ENCODE results near the gene SLC25A44. TPM values are rescaled to one million over a fixed set of nuclear protein-coding genes. Genes with fewer than 3 reads are reported as not detected.
A peak's percentile ranks its signal among the peaks of the same experiment; 100 is the strongest.
"Not testable (repeated sequence)": the region's sequence is repeated elsewhere in the genome, so short reads cannot be mapped to it uniquely, and the experiment has no call there.

SLC25A44 gene
- total RNA-seq, 1 experiment from 2014 or later = 40.2 TPM

DNA sequence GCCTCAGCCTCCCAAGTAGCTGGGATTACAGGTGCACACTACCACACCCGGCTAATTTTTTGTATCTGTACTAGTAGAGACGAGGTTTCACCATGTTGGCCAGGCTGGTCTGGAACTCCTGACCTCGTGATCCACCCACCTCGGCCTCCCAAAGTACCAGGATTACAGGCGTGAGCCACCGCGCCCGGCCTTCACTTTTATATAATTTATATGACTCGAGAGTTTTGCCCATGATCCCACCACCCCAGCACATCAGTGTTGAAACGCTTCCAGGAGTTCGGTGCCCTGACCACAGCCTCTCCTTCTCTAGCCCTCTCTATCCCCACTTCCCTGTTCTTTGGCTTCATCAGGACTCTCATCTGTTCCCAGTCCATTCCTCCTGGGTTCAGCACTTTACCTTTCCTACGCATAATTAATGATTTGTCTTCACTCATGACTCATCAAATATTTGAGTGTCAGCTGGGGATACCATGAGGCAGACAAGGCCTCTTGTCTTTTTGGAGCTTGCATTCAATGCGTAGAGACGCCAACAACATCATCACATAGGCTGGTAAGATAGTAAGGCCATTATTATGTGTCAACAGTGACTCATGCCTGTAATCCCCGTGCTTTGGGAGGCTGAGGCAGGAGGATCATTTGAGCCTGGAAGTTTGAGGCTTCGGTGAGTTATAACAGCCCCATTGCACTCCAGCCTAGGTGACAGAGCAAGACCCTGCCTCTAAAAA, 20.3 kb downstream of the SLC25A44 start:
- Histone ChIP-seq H3T11ph (ENCODE audit: low read length) (no peak overlapping the region), H3K23ac (ENCODE audit: insufficient read length, low read depth, low read length) (no peak overlapping the region), H3K56ac (ENCODE audit: insufficient read length, low read depth, low read length) (no peak overlapping the region), H2BK12ac (ENCODE audit: insufficient read length, low read depth, low read length) (no peak overlapping the region), H3K23me2 (ENCODE audit: insufficient read length, low read depth, low read length, poor library complexity, severe bottlenecking) (peaks cover 8% of the 10 kb centered on the region), H2BK120ac (ENCODE audit: low read depth, low read length, poor library complexity, severe bottlenecking) (no peak overlapping the region), H3K9ac (ENCODE audit: extremely low read depth, insufficient read length, low read length) (no peak overlapping the region), H2AK5ac (ENCODE audit: insufficient read length, low read length) (no peak overlapping the region), H3K27me3 (ENCODE audit: insufficient read depth, low read length) (no peaks in the 10 kb centered on the region), H2BK20ac (ENCODE audit: low read depth, low read length, poor library complexity, severe bottlenecking) (no peak overlapping the region), H3K9me3 (ENCODE audit: control insufficient read depth, low read depth, low read length) (no peaks in the 10 kb centered on the region), H4K8ac (replicated peaks; ENCODE audit: insufficient read length, low read depth, low read length) (no peak overlapping the region), H3K4me1 (ENCODE audit: insufficient read depth, low read length) (no peaks in the 10 kb centered on the region), H3K27ac (ENCODE audit: insufficient read length, low read depth, low read length) (no peak overlapping the region), H3K79me1 (ENCODE audit: insufficient read depth, low read depth, low read length, poor library complexity, severe bottlenecking) (no peaks in the 10 kb centered on the region), H3K79me2 (ENCODE audit: insufficient read depth, low read length) (no peaks in the 10 kb centered on the region), H3K4me2 (ENCODE audit: insufficient read depth, insufficient read length, low read length) (no peak overlapping the region), H4K5ac (ENCODE audit: insufficient read length, low read depth, low read length) (no peak overlapping the region), H2BK15ac (ENCODE audit: low read depth, low read length) (no peak overlapping the region), H3K18ac (ENCODE audit: insufficient read length, low read depth, low read length) (no peak overlapping the region), H4K91ac (ENCODE audit: insufficient read length, low read depth, low read length) (no peak overlapping the region), H4K20me1 (ENCODE audit: control insufficient read depth, insufficient read depth, insufficient read length) (no peaks in the 10 kb centered on the region), H3K4ac (ENCODE audit: low read depth, low read length) (no peak overlapping the region), H3K14ac (ENCODE audit: insufficient read depth, low read length) (no peak overlapping the region), H2BK5ac (ENCODE audit: insufficient read length, low read length) (no peak overlapping the region), H2AFZ (ENCODE audit: low read length) (no peak overlapping the region)
- Mint-ChIP-seq H3K9me3 (no peaks in the 10 kb centered on the region), H3K4me3 (peak overlapping the region; percentile 67 to 94), H3K4me1 (peaks cover 19% of the 10 kb centered on the region in 2 experiments), H3K36me3 (ENCODE audit: insufficient read depth in 1 of 3, low read depth in 3 of 3) (peaks cover 15 to 60% (median 29%) of the 10 kb centered on the region in 3 experiments), H3K27me3 (ENCODE audit: low read depth) (peaks cover 2% of the 10 kb centered on the region; the same call in 1 of the 2 replicates), H3K27ac (peak overlapping the region in 2 of 3 experiments; percentile 78 to 90; a peak in 4 of 7 replicates)
- no peak for DNase-seq
- TF ChIP-seq, protein P1, sequence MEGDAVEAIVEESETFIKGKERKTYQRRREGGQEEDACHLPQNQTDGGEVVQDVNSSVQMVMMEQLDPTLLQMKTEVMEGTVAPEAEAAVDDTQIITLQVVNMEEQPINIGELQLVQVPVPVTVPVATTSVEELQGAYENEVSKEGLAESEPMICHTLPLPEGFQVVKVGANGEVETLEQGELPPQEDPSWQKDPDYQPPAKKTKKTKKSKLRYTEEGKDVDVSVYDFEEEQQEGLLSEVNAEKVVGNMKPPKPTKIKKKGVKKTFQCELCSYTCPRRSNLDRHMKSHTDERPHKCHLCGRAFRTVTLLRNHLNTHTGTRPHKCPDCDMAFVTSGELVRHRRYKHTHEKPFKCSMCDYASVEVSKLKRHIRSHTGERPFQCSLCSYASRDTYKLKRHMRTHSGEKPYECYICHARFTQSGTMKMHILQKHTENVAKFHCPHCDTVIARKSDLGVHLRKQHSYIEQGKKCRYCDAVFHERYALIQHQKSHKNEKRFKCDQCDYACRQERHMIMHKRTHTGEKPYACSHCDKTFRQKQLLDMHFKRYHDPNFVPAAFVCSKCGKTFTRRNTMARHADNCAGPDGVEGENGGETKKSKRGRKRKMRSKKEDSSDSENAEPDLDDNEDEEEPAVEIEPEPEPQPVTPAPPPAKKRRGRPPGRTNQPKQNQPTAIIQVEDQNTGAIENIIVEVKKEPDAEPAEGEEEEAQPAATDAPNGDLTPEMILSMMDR (conservative IDR thresholded peaks at IDR 0.05) = no peak
- WGBS (ENCODE audit: extremely low coverage, insufficient read length, low lambda C conversion rate) = no CpG with 5 or more reads among the region's 16 CpGs

DNA sequence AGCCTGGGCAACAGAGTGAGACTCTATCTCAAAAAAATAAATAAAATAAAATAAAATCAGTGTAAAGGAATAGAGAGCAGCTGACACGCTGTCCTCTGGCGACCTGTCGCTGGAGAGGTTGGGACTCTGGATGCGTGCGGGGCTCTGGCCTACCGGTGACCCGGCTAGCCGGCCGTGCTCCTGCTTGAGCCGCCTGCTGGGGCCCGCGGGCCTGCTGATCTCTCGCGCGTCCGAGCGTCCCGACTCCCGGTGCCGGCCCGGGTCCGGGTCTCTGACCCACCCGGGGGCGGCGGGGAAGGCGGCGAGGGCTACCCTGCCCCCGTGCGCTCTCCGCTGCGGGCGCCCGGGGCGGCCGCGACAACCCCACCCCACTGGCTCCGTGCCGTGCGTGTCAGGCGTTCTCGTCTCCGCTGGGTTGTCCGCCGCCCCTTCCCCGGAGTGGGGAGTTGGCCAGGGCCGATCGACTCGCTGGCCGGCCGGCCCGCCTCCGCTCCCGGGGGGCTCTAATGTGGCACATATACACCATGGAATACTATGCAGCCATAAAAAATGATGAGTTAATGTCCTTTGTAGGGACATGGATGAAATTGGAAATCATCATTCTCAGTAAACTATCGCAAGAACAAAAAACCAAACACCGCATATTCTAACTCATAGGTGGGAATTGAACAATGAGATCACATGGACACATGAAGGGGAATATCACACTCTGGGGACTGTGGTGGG, 22.6 kb downstream of the SLC25A44 start:
- H3K9me3 ChIP-seq (ENCODE audit: control insufficient read depth, low read depth, low read length); H3K79me2 ChIP-seq (ENCODE audit: insufficient read depth, low read length): not testable (repeated sequence)
- no CpG with 5 or more reads among the region's 55 CpGs for WGBS (ENCODE audit: extremely low coverage, insufficient read length, low lambda C conversion rate)

More for the DNA sequence above, 22.6 kb downstream of the SLC25A44 start:
- not testable (repeated sequence) for H3K27ac ChIP-seq (ENCODE audit: insufficient read length, low read depth, low read length); H3K56ac ChIP-seq (ENCODE audit: insufficient read length, low read depth, low read length); H3T11ph ChIP-seq (ENCODE audit: low read length); H3K23ac ChIP-seq (ENCODE audit: insufficient read length, low read depth, low read length); H3K9ac ChIP-seq (ENCODE audit: extremely low read depth, insufficient read length, low read length); H3K4me1 ChIP-seq (ENCODE audit: insufficient read depth, low read length); H3K14ac ChIP-seq (ENCODE audit: insufficient read depth, low read length); DNase-seq; H3K27me3 Mint-ChIP-seq (ENCODE audit: low read depth); H3K4me3 Mint-ChIP-seq; H4K5ac ChIP-seq (ENCODE audit: insufficient read length, low read depth, low read length); H3K9me3 Mint-ChIP-seq; H3K79me1 ChIP-seq (ENCODE audit: insufficient read depth, low read depth, low read length, poor library complexity, severe bottlenecking); H4K8ac ChIP-seq (replicated peaks; ENCODE audit: insufficient read length, low read depth, low read length); H3K18ac ChIP-seq (ENCODE audit: insufficient read length, low read depth, low read length); H3K4ac ChIP-seq (ENCODE audit: low read depth, low read length); H3K27ac Mint-ChIP-seq; H2AFZ ChIP-seq (ENCODE audit: low read length); H2AK5ac ChIP-seq (ENCODE audit: insufficient read length, low read length); H2BK15ac ChIP-seq (ENCODE audit: low read depth, low read length); H2BK12ac ChIP-seq (ENCODE audit: insufficient read length, low read depth, low read length); H3K4me2 ChIP-seq (ENCODE audit: insufficient read depth, insufficient read length, low read length); H2BK120ac ChIP-seq (ENCODE audit: low read depth, low read length, poor library complexity, severe bottlenecking); H4K20me1 ChIP-seq (ENCODE audit: control insufficient read depth, insufficient read depth, insufficient read length); H2BK5ac ChIP-seq (ENCODE audit: insufficient read length, low read length); H3K23me2 ChIP-seq (ENCODE audit: insufficient read length, low read depth, low read length, poor library complexity, severe bottlenecking); H4K91ac ChIP-seq (ENCODE audit: insufficient read length, low read depth, low read length); H2BK20ac ChIP-seq (ENCODE audit: low read depth, low read length, poor library complexity, severe bottlenecking); H3K27me3 ChIP-seq (ENCODE audit: insufficient read depth, low read length)
- H3K4me1 Mint-ChIP-seq = peaks cover 15 to 18% of the 10 kb centered on the region in 2 experiments
- peaks cover 18 to 57% (median 47%) of the 10 kb centered on the region in 3 experiments for H3K36me3 Mint-ChIP-seq (ENCODE audit: insufficient read depth in 1 of 3, low read depth in 3 of 3)

All from H9 (cell line).